Transverse colon (tissue), 4 donors: ENCODE data around the gene PRRG2. TPM values are rescaled to one million over a fixed set of nuclear protein-coding genes. Genes with fewer than 3 reads are reported as not detected.

ENCODE experiments used
- DNase-seq: peaks from one replicate; pipeline ENCODE4 v3.0.0-alpha.2; 2019
- H3K27ac ChIP-seq, 4 donors: fragments of 200-600 bp; sonication (generic); 2 replicates each; pipeline ENCODE4 v1.5.1; 2016 to 2018; ENCODE audit warnings: inconsistent platforms in 4 of 4
- H3K27me3 ChIP-seq: fragments of 200-600 bp; sonication (generic); 2 replicates; pipeline ENCODE4 v1.5.1; 2017; ENCODE audit warnings: inconsistent platforms
- H3K36me3 ChIP-seq, 4 donors: fragments of 200-600 bp; sonication (generic); 2 replicates each; pipeline ENCODE4 v1.5.1; 2017 to 2019; ENCODE audit warnings: inconsistent platforms in 4 of 4
- H3K4me1 ChIP-seq, 4 donors: fragments of 200-600 bp; sonication (generic); 2 replicates each; pipeline ENCODE4 v1.5.1; 2017 to 2020; ENCODE audit warnings: inconsistent platforms in 4 of 4
- H3K4me3 ChIP-seq, 4 donors: fragments of 200-600 bp; sonication (generic); 1 replicate in 1 of 4; 2 replicates in 3 of 4; pipeline versions ENCODE4 v1.5.1 to v1.6.1; 2017 to 2019; ENCODE audit warnings: inconsistent platforms in 4 of 4
- H3K9me3 ChIP-seq, 2 donors: fragments of 200-600 bp; sonication (generic); 2 replicates each; pipeline ENCODE4 v1.5.1; 2017 to 2019; ENCODE audit warnings: inconsistent platforms in 2 of 2
- CTCF ChIP-seq, 5 experiments: fragments of 200-600 bp in 3 of 5; fragments of 450-650 bp in 2 of 5; sonication (generic) in 3 of 5; IDR thresholded peaks; 1 replicate in 2 of 5; 2 replicates in 3 of 5; pipeline ENCODE4 v1.5.1; 2016 to 2017; ENCODE audit warnings: antibody characterized with exemption in 5 of 5, inconsistent platforms in 3 of 5, mild to moderate bottlenecking in 2 of 5, moderate library complexity in 1 of 5
- EP300 ChIP-seq: sonication (generic); formaldehyde crosslinking; IDR thresholded peaks from one replicate; pipeline ENCODE4 v1.6.1; 2017; ENCODE audit warnings: antibody characterized with exemption, low read depth
- POLR2A ChIP-seq: fragments of 450-650 bp; IDR thresholded peaks from one replicate; pipeline ENCODE4 v1.6.1; 2016; ENCODE audit warnings: antibody characterized with exemption, mild to moderate bottlenecking, moderate library complexity
- POLR2AphosphoS5 ChIP-seq, 3 donors: sonication (generic); formaldehyde crosslinking; IDR thresholded peaks; one replicate each; pipeline ENCODE4 v1.6.1; 2016; ENCODE audit warnings: antibody characterized with exemption in 3 of 3
- WGBS, 2 donors: methylation state at CpG; one replicate each; pipeline ENCODE4 v1.1.5; 2018; ENCODE audit warnings: low coverage in 1 of 2; 5-methylcytosine and 5-hydroxymethylcytosine counted together
- in situ Hi-C, 4 donors: fragments of 200-750 bp; cut with MboI; loops; one replicate each; pipeline versions ENCODE4 v1.15.0 to v1.15.1; 2017; ENCODE audit warnings: low sequenced_read_pairs in 3 of 4, low pct_ligation_motif_present in 1 of 4, low pct_unique_long_range_greater_than_20kb in 1 of 4
- intact Hi-C: fragments of 100-400 bp; cut with DNase I; formaldehyde crosslinking; loops from one replicate; pipeline ENCODE4 v1.15.1; 2023; ENCODE audit warnings: low total_unique reads
- total RNA-seq, 4 donors: library from RNA; depleted of rRNA; stranded (reverse); fragments of >200 nt; gene quantifications; one replicate each; pipeline ENCODE4 v1.1.0, GENCODE V29; 2016

The PRRG2 gene
- total RNA-seq, 4 donors from 2014 or later: 0.40 to 22.7 (median 12.2) TPM

GRCh38 chr19:49543032-49543431, 38.1 kb upstream of the PRRG2 start:
- H3K4me1 ChIP-seq: peaks cover 0 to 16% (median 12%) of the 10 kb centered on the region in 4 donors
- no peak overlapping the region for H3K27ac ChIP-seq
- no peak overlapping the region for H3K4me3 ChIP-seq
- TF ChIP-seq CTCF (IDR thresholded peaks at IDR 0.05) (no peak), EP300 (no peak), POLR2A (no peak)
- 93 to 100% methylated on average over 1 to 14 of the region's 14 CpGs for WGBS, 2 donors
- H3K9me3 ChIP-seq: no peaks in the 10 kb centered on the region
- intact Hi-C loops: no loop called here
- DNase-seq: no peak
- in situ Hi-C loops: loop anchor here in 1 of 4 donors (5.0 kb wide), 1 partner anchor 36 kb away; no protein-coding TSS in a partner anchor
- H3K36me3 ChIP-seq: peaks cover 0 to 15% (median 0%) of the 10 kb centered on the region in 4 donors
- H3K27me3 ChIP-seq: no peaks in the 10 kb centered on the region

GRCh38 chr19:49544154-49544553, 37.0 kb upstream of the PRRG2 start:
- intact Hi-C loops: no loop called here
- 83 to 93% methylated on average over 5 of the region's 5 CpGs for WGBS, 2 donors

GRCh38 chr19:49546825-49547565, 34.1 kb upstream of the PRRG2 start:
- Histone ChIP-seq H3K4me3 (peak overlapping the region in 1 of 4 donors; percentile 13), H3K36me3 (no peaks in the 10 kb centered on the region), H3K27me3 (no peaks in the 10 kb centered on the region), H3K4me1 (peaks cover 8 to 34% (median 23%) of the 10 kb centered on the region in 4 donors), H3K9me3 (no peaks in the 10 kb centered on the region), H3K27ac (peak overlapping the region; percentile 64 to 84 (median 70))
- 4 to 8% methylated on average over 9 of the region's 9 CpGs for WGBS, 2 donors
- intact Hi-C loops (loop anchor here (2.0 kb wide), 1 partner anchor 44 kb away; no protein-coding TSS in a partner anchor), in situ Hi-C loops (no loop called here)
- peak; percentile 81 for DNase-seq
- TF ChIP-seq POLR2AphosphoS5 (IDR thresholded peaks at IDR 0.05): peak in 2 of 3 donors; percentile 20 to 41
- TF ChIP-seq CTCF (IDR thresholded peaks at IDR 0.05): peak; percentile 82 to 96 (median 88)
- no peak for TF ChIP-seq POLR2A

More at GRCh38 chr19:49544154-49544553, 37.0 kb upstream of the PRRG2 start:
- no peak for DNase-seq
- H3K4me3 ChIP-seq: no peak overlapping the region
- H3K9me3 ChIP-seq: no peaks in the 10 kb centered on the region
- in situ Hi-C loops: loop anchor here in 1 of 4 donors (5.0 kb wide), 1 partner anchor 37 kb away; no protein-coding TSS in a partner anchor
- no peak overlapping the region for H3K27ac ChIP-seq
- H3K27me3 ChIP-seq: no peaks in the 10 kb centered on the region
- peaks cover 0 to 3% (median 0%) of the 10 kb centered on the region in 4 donors for H3K36me3 ChIP-seq
- TF ChIP-seq POLR2AphosphoS5 (IDR thresholded peaks at IDR 0.05) (no peak), CTCF (IDR thresholded peaks at IDR 0.05) (no peak), EP300 (no peak), POLR2A (no peak)
- peaks cover 8 to 27% (median 22%) of the 10 kb centered on the region in 4 donors for H3K4me1 ChIP-seq

- Histone ChIP-seq H3K4me3 (no peak overlapping the region), H3K27me3 (no peaks in the 10 kb centered on the region), H3K4me1 (peaks cover 19 to 54% (median 36%) of the 10 kb centered on the region in 4 donors), H3K9me3 (no peaks in the 10 kb centered on the region), H3K27ac (peak overlapping the region; percentile 66 to 84 (median 72)), H3K36me3 (no peaks in the 10 kb centered on the region)
- DNase-seq: peak; percentile 47
- TF ChIP-seq POLR2A (no peak), POLR2AphosphoS5 (IDR thresholded peaks at IDR 0.05) (no peak), CTCF (IDR thresholded peaks at IDR 0.05) (no peak), EP300 (no peak)
- WGBS, 2 donors: 24 to 39% methylated on average over 4 to 13 of the region's 13 CpGs
- in situ Hi-C loops: no loop called here
- intact Hi-C loops: no loop called here
Observed at GRCh38 chr19:49549045-49549444, 32.1 kb upstream of the PRRG2 start.
